Activated CD8-positive, alpha-beta memory T cell treated with anti-CD3 and anti-CD28 coated beads for 1 hour (primary cell): ENCODE results near the gene CLMN.

ENCODE experiments used
- DNase-seq, 2 donors: peaks; one replicate each; pipeline ENCODE4 v3.0.0-alpha.2; 2020; ENCODE audit warnings: low read depth in 1 of 2; ENCODE audit errors: extremely low read depth in 1 of 2

The CLMN gene

DNA sequence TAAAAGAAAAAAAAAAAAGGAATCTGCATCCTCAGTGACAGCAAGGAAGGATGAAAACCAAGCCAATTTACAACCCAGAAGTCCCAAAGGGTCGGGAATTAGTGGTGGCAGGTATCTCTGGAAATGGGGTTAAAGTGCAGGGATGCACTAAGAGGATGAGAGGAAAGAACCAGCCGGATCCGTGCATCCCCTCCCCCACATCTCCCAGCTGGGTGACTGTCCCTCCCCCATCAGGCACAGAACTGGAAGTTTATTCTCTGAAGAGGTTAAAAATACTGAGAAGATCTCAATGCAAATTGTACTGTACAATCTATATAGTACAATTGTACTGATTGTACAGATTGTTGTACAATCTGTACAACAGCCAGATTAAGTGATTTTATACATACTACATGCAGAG lies 15.4 kb downstream of the CLMN start:
- no peak for DNase-seq

DNA sequence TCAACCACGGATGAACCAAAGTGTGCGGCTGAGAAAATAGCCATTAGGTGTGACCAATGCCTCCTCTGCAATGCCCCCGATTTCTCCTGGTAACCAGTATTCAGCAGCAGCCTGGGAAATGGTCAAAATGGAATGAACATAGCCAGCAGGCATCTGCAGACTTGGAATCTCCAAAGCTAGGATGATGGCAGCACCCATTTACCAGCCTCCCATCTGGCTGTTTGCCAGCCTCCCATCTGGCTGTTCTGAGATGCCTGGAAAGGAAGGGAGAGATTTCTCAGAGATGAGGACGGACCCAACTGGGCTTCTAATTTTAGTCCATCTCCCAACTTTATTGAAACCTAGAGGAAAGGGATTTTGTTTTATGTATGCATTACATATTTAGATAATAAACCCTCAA lies 16.2 kb downstream of the CLMN start:
- no peak for DNase-seq

GRCh38 chr14:95302667-95303506 lies 16.8 kb downstream of the CLMN start:
- DNase-seq = no peak

GRCh38 chr14:95301527-95302187 lies 18.1 kb downstream of the CLMN start:
- DNase-seq = no peak

GRCh38 chr14:95300697-95301526 lies 18.8 kb downstream of the CLMN start:
- DNase-seq = no peak

- DNase-seq = no peak
These were observed 19.6 kb downstream of the CLMN start for GRCh38 chr14:95300002-95300696.

DNA sequence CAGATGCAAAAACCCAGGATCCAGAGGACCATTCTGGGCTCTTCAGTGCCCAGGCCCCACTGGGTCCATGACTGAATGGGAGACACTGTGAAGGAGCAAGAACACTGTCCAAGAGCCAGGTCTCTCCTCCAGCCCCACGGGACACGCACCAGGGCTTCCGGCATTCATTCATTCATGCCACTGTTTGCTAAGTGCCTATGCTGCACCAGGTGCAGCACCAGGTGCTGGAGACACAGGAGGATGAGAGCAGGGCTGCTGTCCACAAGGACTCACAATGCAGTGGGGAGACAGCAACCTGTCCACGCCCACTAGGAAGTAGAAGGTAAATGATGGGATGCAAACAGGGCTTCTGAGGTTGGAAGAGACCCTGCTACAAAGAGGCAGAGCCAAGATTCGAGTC lies 20.4 kb downstream of the CLMN start:
- no peak for DNase-seq

- DNase-seq = no peak
These were observed 21.9 kb downstream of the CLMN start for GRCh38 chr14:95297832-95298231.

GRCh38 chr14:95296966-95297365 lies 22.7 kb downstream of the CLMN start:
- no peak for DNase-seq

- no peak for DNase-seq
These were observed 23.9 kb downstream of the CLMN start for GRCh38 chr14:95295600-95296376.

DNA sequence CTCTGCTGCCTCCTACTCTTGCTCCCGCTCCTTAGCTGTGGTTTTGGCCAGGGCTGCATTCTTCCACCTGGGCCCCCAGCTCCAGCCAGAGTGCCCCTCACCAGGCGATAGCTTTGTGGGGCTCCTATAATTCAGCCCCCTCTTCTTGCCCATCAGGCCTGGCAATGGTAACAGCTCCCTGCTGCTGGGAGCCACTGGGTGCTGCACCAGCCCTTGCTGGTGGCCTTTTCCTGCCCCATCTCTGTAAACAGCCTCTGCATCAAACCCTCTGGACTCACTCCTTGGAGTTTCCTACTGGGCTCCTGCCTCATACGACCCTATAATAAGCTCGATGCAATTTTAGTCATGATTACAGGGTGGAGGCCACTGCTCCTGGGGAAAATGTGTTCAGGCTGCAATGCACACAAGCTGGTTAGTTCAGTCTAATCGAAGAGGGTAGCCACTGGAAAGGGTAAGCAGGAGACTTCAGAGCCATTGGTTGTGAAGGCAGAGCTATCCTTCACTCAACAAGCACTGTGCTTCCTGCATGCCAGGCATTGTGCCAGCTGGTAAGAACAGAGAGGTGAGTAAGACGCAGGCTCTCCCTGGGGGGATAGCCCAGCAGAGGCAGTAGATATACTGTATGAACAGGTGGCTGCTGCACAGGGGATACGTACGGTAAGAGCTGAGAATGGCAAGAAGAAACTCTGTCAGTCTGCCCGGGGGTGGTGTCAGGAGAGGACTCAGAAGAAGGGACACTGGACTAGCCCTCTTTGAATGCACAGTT lies 24.7 kb downstream of the CLMN start:
- DNase-seq = no peak

DNA sequence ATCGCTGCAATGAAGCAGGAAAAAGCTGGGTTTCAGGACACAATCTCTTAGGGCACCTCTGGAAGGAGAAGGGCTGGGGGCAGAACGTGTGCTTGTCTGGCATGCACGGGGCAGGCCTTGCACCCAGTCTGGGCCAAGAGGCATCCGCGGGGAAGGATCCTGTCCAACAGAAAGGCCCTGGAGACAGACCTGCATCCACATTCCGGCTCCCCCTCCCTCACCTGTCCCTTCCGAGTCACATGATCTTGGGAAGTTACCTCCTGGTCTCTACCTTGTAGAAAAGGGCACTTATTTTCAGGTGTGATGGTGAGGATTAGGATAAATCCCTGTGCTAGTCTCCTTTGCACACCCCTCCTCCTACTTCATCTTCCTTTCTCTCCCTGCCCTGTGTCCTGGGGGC lies 25.4 kb downstream of the CLMN start:
- DNase-seq = no peak

DNA sequence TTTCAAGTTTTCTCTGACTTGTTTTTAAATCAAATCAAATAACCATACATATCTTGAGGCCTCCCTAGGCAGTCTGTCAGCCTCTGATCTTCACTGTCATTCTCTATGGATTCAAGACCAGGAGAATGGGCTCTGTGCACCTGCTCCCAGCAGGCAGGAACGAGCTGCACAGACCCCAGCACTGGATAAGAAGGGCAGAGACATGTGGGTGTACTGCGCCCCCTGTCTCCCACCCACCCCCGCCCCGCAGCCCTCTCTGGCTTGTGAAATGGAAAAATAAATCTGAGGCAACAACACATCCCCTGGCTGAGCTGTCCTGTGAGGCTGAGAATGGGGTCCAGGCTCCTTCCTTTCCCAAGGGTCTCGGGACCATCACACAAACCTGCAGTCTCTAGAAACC lies 26.3 kb downstream of the CLMN start:
- no peak for DNase-seq

DNA sequence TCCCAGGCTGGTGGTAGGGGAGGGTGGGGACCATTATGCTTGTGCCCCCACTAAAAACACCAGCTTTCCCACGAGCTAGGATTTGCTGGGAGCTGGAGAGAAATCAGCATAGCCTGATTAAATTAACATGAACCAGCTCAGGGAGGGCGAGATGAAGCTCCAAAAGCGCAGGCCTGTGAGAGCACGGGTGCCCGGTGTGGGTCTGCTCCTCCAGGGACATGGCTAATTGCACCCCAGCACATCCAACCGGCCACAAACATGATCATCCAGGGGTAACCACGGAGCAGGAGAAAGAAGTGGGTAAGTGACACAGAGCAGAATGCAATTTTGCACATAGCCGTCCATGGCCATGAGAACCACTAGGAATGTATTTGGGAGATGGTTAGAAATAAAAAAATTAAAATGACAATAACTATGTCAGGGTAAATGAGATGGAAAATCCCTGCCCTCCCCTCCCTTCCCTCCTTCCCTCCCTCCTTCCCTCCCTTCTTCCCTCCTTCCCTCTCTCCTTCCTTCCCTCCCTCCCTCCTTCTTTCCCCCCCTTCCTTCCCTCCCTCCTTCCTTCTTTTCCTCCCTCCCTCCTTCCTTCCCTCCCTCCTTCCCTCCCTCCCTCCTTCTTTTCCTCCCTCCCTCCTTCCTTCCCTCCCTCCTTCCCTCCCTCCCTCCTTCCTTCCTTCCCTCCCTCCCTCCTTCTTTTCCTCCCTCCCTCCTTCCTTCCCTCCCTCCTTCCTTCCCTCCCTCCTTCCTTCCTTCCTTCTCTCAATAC lies 26.9 kb downstream of the CLMN start:
- no peak for DNase-seq

GRCh38 chr14:95291859-95292542 lies 27.7 kb downstream of the CLMN start:
- no peak for DNase-seq

- DNase-seq = no peak
These were observed 28.8 kb downstream of the CLMN start for GRCh38 chr14:95290871-95291431.

DNA sequence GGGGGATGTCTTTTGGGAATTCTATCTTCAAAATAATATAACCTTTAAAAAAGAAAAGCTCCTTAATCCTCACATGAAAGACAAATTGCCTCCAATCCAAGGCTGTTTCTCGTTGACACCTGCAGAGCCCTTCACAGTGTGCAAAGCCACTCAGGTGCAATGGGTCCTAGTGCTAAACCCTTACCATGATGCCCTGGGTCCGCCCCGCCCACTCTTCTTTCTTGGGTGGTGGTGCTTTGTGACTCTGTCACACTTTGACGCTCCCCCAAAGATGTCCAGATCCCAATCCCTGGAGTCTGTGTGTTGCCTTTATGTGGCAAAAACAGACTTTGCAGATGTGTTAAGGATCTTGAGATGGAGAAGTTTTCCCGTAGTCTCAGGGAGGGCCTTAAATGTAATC lies 29.7 kb downstream of the CLMN start:
- no peak for DNase-seq
